CD4-positive, alpha-beta T cell treated with Interleukin-12 subunit alpha and Interleukin-12 subunit beta, for 1 hour (primary cell): ENCODE data around the gene PDK1.
A peak's percentile ranks its signal among the peaks of the same experiment; 100 is the strongest.
"Not testable (repeated sequence)": the region's sequence is repeated elsewhere in the genome, so short reads cannot be mapped to it uniquely, and the experiment has no call there.

Source experiments
- DNase-seq: peaks from one replicate; pipeline ENCODE4 v3.0.0-alpha.2; 2020

Gene PDK1

DNA sequence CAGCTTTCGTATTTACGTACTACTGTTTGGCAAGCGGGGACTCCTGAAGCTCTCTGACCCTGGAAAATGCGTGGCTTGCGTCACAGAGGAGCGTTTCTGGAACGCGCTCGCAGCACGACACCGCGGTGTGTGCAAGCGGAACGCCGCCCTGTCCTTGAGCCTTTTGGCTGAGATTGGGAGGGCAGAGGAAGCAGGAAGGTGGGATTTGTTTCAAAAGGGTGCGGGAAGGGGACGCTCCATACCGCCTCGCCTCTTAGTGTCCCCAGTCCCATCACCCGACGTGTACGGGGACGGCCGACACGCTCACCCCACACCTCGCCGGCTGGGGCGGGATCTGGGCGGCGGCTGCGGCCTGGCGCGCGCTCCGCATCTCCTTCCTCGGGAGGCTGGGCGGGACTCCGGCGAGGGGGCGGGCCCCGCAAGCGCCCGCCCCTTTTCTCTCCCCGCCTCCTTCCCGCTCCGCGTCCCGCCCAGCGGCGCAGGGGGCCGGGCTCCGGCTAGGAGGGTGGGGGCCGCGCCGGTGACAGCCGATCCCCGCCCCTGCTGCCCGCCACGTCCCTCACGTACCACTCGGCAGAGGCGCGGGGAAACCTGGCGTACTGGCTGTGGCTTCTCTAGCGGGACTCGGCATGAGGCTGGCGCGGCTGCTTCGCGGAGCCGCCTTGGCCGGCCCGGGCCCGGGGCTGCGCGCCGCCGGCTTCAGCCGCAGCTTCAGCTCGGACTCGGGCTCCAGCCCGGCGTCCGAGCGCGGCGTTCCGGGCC, at the start of gene PDK1:
TSS of gene PDK1 (plus strand) at position 569 of the 762 bp plus-strand sequence. CDS start at position 630, 61 bp downstream.
- peak; percentile 93 for DNase-seq

GRCh38 chr2:172507199-172507598, 48.7 kb upstream of the PDK1 start:
- DNase-seq, result no peak

DNA sequence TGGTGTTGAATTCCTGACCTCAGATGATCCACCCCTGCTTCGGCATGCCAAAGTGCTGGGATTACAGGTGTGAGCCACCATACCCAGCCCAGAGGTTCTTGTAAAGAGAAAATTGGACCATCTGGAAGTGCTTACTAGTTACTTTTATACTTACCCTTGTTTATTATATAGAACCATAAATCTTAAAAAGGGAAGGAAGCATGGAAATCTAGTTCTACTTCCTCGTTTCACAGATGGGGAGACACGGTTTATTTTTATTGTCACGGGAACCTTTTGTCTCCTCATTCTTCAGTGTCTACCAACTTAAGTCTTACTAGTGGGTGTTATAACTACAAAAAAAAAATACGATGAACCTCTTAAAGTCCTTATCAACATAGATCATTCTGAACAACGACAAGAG, 45.8 kb upstream of the PDK1 start:
- no peak for DNase-seq

DNA sequence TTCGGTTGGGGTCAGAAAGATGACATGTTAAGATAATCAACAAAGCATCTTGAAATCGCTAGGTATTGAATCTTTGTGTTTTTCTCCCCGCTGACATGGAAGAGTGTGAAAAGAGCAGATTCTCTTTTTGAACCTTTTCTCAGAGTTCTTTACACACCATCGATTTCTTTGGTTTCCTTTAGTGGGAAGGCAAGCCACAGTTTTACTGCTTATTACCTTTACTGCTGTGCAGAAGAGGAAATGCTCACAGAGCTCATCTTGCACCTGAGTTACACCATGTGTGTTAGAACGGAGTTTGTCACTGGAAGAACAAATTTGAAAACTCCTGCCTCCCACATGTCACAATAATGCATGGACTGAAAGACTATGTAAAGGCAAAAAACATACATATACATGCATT, 45.3 kb upstream of the PDK1 start:
- no peak for DNase-seq

- DNase-seq, result no peak
These were observed 42.9 kb upstream of the PDK1 start for GRCh38 chr2:172512810-172513523.

GRCh38 chr2:172513524-172513900, 42.4 kb upstream of the PDK1 start:
- no peak for DNase-seq

DNA sequence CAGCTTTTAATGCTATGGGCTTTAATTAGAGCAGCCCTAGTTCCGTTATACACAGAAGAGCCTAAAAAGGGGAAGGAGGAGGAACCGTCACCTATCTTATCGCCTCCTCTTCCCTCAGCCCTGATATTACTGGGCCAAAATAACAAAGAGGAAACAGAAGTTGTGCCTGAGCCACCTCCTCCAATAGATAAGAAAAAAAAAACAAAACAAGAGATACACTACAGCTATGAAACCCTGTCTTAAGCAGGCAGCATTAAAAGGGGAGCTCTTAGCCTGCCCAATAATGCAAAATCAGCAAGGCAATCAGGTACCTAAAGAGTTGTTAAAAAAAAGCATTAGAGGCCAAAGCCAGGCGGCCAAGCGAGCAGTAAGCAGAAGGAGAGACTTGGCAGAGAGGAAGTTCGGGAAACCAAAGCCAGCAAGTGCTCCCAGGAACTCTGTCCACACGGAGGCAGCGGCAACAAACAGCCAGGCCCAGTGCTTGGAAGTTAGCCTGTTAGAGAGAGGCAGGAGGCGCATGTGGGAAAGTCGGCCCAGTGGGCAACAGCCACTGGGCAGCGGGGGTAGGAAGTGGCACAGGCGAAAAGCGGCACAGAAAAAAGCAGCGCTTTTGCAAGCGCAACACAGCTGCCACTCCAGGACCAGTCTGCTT, 41.8 kb upstream of the PDK1 start:
- no peak for DNase-seq

DNA sequence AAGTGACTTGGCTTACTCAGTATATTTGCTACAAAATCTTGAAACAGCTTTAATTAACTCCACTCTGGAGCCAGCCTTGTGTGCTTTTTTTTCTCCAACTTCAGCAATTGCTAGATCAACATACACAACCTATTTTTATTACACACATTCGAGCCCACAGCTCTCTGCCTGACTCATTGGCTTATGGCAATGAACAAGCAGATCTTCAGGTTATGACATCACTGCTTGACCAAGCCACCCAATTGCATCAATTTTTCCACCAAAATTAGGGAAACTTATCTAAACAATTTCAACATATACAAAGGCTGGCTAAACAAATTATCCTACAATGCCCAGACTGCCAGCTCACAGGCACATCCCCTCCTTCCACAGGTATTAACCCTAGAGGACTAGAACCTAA, 39.6 kb upstream of the PDK1 start:
- DNase-seq, result no peak

GRCh38 chr2:172518995-172519394, 36.9 kb upstream of the PDK1 start:
- DNase-seq, result no peak

DNA sequence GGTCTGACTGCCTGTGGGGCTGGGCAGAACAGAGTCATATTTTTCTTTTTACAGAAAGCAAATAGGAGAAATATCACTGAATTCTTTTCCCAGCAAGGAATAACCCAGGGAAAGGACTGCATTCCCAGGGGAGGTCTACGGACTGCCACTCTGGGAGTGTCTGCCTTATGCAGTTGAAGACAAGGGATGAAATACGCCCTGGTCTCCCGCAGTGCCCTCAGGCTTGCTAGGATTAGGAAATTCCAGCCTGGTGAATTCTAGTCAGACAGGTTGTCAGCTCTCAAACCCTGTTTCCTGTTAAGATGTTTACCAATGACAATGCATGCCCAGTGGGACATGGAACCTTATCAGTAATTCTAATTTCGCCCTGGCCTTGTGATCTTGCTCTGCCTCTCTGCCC, 30.3 kb upstream of the PDK1 start:
- no peak for DNase-seq

DNA sequence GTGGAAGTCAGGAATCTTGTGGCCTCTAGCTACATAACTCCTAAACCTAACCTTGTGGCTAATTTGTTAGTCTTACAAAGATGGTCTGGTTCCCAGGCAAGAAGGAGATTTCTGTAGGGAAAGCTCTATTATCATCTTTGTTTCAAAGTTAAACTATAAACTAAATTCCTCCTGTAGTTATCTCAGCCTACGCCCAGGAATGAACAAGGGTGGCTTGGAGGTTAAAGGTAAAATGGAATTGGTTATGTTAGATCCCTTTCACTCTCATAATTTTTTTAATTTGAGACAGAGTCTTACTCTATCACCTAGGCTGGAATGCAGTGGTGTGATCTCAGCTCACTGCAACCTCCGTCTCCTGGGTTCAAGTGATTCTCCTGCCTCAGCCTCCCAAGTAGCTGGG, 24.6 kb upstream of the PDK1 start:
- DNase-seq, result no peak

GRCh38 chr2:172532461-172532860, 23.4 kb upstream of the PDK1 start:
- not testable (repeated sequence) for DNase-seq

DNA sequence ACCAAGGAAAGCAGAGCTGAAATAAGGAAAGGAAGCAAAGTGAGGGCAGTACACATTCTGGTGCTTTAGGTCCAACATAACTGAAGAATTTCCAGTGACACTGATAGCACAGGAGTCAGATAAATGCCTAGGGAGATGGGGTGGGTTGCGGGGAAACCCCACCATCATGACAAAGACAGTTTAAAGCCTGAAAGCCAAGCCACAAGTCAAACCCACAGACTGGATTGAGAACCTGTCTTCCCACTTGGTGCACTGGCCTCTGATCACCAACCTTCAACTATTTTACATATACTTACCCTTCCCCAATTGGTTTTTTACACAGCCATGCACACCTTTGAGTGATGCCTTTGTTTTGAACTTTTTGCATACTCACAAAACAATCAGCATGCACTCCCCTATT, 22.2 kb upstream of the PDK1 start:
- no peak for DNase-seq

- no peak for DNase-seq
These were observed 20.8 kb upstream of the PDK1 start for GRCh38 chr2:172535119-172535518.

GRCh38 chr2:172537851-172538250, 18.0 kb upstream of the PDK1 start:
- not testable (repeated sequence) for DNase-seq

DNA sequence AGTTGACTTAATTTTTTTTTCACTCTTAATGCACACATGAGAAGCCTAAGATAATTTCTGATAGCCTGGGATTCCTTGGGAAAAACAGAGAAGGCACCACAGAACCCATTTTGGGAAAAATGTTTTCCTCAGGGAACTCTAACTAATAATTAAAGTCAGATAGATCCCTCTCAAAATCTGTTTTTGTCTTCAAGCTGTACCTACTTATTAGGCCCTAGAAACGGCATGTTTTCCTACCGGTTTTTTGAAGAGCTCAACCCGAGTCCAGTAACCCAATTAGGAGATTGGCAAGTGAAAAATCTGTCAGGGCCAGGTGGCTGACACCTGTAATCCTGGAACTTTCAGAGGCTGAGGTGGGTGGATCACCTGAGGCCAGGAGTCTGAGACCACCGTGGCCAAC, 16.1 kb upstream of the PDK1 start:
- no peak for DNase-seq

GRCh38 chr2:172540421-172540820, 15.5 kb upstream of the PDK1 start:
- no peak for DNase-seq

DNA sequence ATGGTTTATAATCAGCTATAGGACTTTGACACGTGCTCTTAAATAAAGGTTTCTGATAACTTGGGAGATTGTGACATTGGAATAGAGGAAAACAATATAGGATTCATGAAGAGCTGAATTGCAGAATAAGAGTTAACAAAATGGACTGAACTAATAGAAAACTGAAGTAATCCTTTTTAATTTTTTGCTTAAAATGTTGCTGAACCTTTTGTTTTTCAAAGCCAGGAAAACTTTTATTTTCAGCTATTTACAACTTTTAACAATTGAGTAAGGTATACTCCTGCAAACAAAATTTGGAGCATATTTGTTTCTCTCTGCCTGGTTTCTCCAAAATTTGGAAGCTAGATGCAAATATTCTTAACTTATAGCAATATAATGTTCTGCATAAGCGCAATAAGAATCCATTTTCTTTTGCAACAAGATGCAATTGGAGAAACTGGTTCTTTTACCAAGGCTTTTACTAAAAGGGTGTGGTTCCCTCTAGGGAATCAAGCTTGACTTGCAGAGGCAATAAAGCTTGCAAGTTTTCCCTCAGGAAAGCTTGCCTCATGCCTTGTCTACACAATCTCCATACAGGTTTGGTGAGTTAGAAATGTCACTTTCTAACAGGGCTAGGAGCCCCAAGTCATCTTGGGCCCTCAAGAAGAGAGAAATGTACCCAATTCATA, 10.3 kb upstream of the PDK1 start:
- no peak for DNase-seq

DNA sequence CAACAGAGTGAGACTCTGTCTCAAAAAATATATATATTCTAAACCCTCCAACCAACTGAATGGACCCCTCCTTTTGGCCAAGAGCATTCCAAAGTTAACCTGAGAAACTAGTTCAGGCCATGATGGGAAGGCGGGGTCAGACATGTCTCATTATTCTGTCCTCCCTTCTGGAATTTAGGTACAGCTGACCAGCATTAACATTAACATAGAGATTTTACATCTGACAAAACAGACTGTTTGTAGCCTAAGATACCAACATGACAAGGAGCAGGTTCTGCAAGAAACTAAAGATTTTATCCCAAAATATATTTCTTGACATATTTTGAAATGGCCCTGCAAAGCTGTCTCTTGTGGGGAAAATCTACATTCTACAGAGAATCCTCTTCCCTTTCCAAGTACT, 6.8 kb upstream of the PDK1 start:
- no peak for DNase-seq

GRCh38 chr2:172549802-172550201, 6.1 kb upstream of the PDK1 start:
- DNase-seq, result peak; percentile 36

DNA sequence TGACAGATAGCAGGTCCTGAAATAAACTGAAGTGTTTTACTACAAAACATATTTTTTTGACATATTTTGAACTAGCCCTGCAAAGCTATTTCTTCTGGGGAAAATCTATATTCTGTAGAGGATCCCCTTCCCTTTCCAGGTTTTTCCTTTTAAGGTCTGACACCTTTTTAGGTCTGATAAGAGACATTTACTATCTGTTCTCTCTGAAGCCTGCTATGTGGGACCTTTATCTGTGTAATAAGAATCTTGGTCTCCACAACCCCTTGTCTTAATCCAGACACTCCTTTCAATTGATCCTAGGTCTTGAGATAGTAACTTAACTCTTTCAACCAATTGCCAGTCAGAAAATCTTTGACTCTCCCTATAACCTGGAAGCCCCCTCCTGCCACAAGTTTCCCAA, 5.5 kb upstream of the PDK1 start:
- DNase-seq, result no peak

GRCh38 chr2:172551271-172551670, 4.6 kb upstream of the PDK1 start:
- DNase-seq, result no peak

DNA sequence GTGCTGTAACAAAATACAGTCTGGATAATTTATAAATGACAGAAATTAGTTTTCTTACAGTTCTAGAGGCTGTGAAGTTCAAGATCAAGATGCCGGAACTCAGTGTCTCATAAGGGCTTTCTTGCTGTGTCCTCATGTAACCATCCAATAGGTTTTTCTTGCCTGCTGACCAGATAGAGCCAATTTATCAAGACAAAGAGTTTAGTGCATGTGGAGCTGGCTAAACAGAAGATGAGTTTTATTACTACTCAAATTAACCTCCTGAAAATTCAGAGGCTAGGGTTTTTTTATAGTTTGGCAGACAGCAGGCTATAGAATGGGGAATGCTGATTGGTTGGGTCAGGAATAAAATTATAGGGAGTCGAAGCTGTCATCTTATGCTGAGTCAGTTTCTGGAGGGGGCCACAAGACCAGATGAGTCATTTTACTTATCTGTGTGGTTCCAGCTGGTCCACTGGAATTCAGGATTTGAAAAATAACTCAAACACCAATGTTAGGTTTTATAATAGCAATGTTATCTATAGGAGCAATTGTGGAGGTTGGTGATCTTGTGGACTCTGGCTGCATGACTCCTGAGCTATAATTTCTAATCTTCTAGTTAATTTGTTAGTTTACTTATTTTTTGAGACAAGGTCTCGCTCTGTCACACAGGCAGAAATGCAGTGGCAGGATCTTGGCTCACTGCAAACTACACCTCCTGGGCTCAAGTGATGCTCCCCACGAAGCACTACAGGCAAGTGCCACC, 3.2 kb upstream of the PDK1 start:
- DNase-seq, result no peak
